COLO668 (cell line): ENCODE measurements around the gene RABGAP1L.
"Not testable (repeated sequence)": the region's sequence is repeated elsewhere in the genome, so short reads cannot be mapped to it uniquely, and the experiment has no call there.

Experiments
- DNase-seq: peaks from one replicate; lab custom pipeline; 2025; ENCODE audit not compliant: unreplicated experiment; lab: John Stamatoyannopoulos, UW

Gene RABGAP1L

GRCh38 chr1:174358344-174358743 lies 199.0 kb downstream of the RABGAP1L start:
- no peak for DNase-seq

GRCh38 chr1:174358786-174359453 lies 199.6 kb downstream of the RABGAP1L start:
- DNase-seq: no peak

GRCh38 chr1:174359454-174359805 lies 200.1 kb downstream of the RABGAP1L start:
- DNase-seq: no peak

- no peak for DNase-seq
Observed at GRCh38 chr1:174364996-174365736, 205.8 kb downstream of the RABGAP1L start.

GRCh38 chr1:174366946-174367345 lies 207.6 kb downstream of the RABGAP1L start:
- no peak for DNase-seq

- no peak for DNase-seq
Observed at GRCh38 chr1:174367892-174368291, 208.6 kb downstream of the RABGAP1L start.

GRCh38 chr1:174376030-174376429 lies 216.7 kb downstream of the RABGAP1L start:
- DNase-seq: no peak

- DNase-seq: no peak
Observed at GRCh38 chr1:174391716-174392115, 232.4 kb downstream of the RABGAP1L start.

GRCh38 chr1:174393885-174394284 lies 234.6 kb downstream of the RABGAP1L start:
- DNase-seq: no peak

GRCh38 chr1:174397261-174397660 lies 237.9 kb downstream of the RABGAP1L start:
- no peak for DNase-seq

GRCh38 chr1:174398246-174398645 lies 238.9 kb downstream of the RABGAP1L start:
- DNase-seq: no peak

- no peak for DNase-seq
Observed at GRCh38 chr1:174399211-174399610, 239.9 kb downstream of the RABGAP1L start.

GRCh38 chr1:174401075-174401474 lies 241.8 kb downstream of the RABGAP1L start:
- no peak for DNase-seq

GRCh38 chr1:174405219-174405618 lies 245.9 kb downstream of the RABGAP1L start:
- DNase-seq: no peak

- DNase-seq: no peak
Observed at GRCh38 chr1:174406421-174406820, 247.1 kb downstream of the RABGAP1L start.

- DNase-seq: no peak
Observed at GRCh38 chr1:174407665-174408064, 248.3 kb downstream of the RABGAP1L start.

- DNase-seq: no peak
Observed at GRCh38 chr1:174408146-174408545, 248.8 kb downstream of the RABGAP1L start.

- not testable (repeated sequence) for DNase-seq
Observed at GRCh38 chr1:174409801-174410200, 250.5 kb downstream of the RABGAP1L start.

GRCh38 chr1:174413632-174414031 lies 254.3 kb downstream of the RABGAP1L start:
- no peak for DNase-seq

- DNase-seq: no peak
Observed at GRCh38 chr1:174414203-174414602, 254.9 kb downstream of the RABGAP1L start.

GRCh38 chr1:174415506-174415905 lies 256.2 kb downstream of the RABGAP1L start:
- no peak for DNase-seq

- DNase-seq: no peak
Observed at GRCh38 chr1:174417921-174418320, 258.6 kb downstream of the RABGAP1L start.

GRCh38 chr1:174425121-174425520 lies 265.8 kb downstream of the RABGAP1L start:
- no peak for DNase-seq
